Measurements from ENCODE around the gene BPIFA1. TPM values are rescaled to one million over a fixed set of nuclear protein-coding genes. Genes with fewer than 3 reads are reported as not detected.

The BPIFA1 gene
- total and polyA plus RNA-seq, 9 of the 15 experiments (the other 6 are each of a cell fraction or from before 2014, with no cell fraction given) = not detected

- CTCF ChIA-PET (ENCODE audit: low intra/inter-chr PET ratio) = no interaction called here
- Histone ChIP-seq H2AFZ (ENCODE audit: low read depth, low read length) (no peak overlapping the region), H3K9ac (ENCODE audit: insufficient read depth in 1 of 2, low read depth in 2 of 2, low read length in 2 of 2) (no peak overlapping the region), H3K9me3 (replicated peaks; ENCODE audit: control insufficient read depth, insufficient read depth, low read depth, low read length) (no peaks in the 10 kb centered on the region), H3K9me1 (ENCODE audit: control insufficient read depth, insufficient read depth, low read length) (no peaks in the 10 kb centered on the region), H3K4me3 (no peak overlapping the region), H4K20me1 (replicated peaks; ENCODE audit: control insufficient read depth, insufficient read depth, low read length) (no peaks in the 10 kb centered on the region), H3K4me2 (ENCODE audit: insufficient read depth, low read length) (no peak overlapping the region), H3K27ac (ENCODE audit: extremely low read depth, low read depth, low read length) (no peak overlapping the region), H3K4me1 (replicated peaks in 1 of 2; ENCODE audit: control insufficient read depth in 2 of 2, insufficient read depth in 2 of 2, low read length in 2 of 2) (no peaks in the 10 kb centered on the region), H3K27me3 (ENCODE audit: control insufficient read depth in 2 of 2, insufficient read depth in 2 of 2, low read length in 2 of 2) (no peaks in the 10 kb centered on the region), H3K79me2 (ENCODE audit: control insufficient read depth, insufficient read depth, low read length) (no peaks in the 10 kb centered on the region), H3K36me3 (ENCODE audit: control insufficient read depth, insufficient read depth, low read length) (no peaks in the 10 kb centered on the region)
- TF ChIP-seq CTCF (IDR thresholded peaks at IDR 0.05 in 2 of 3, conservative IDR thresholded peaks at IDR 0.05 in 1 of 3; ENCODE audit: insufficient read depth in 2 of 3, low read depth in 1 of 3, low read length in 3 of 3) = 0 out of 6 replicates have a peak, but pooled peaks of 1 of the 3 experiments have one; percentile 4
- TF ChIP-seq BRD9 (IDR thresholded peaks at IDR 0.05; ENCODE audit: low read depth, partially characterized antibody) = no peak
- DNase-seq (ENCODE audit: extremely low read depth in 1 of 4, low spot score in 3 of 4) (no peak), FAIRE-seq (no peak), ATAC-seq (no peak)
- intact Hi-C loops (cut with micrococcal nuclease) = no loop called here
- 0% methylated on average over 1 of the region's 1 CpG for WGBS (ENCODE audit: insufficient coverage, low coverage, missing lambda C conversion rate)
- BruUV-seq (replicated peaks) = no TSS peak
- POLR2A ChIA-PET = interaction anchor here (1.1 to 2.0 kb wide), 2 partner anchors 10 to 13 kb away, joined by 3 to 7 read pairs; no protein-coding TSS in a partner anchor
- in situ Hi-C loops (cut with MboI) = no loop called here
Measured at GRCh38 chr20:33249456-33249855, 13.7 kb downstream of the BPIFA1 start.

DNA sequence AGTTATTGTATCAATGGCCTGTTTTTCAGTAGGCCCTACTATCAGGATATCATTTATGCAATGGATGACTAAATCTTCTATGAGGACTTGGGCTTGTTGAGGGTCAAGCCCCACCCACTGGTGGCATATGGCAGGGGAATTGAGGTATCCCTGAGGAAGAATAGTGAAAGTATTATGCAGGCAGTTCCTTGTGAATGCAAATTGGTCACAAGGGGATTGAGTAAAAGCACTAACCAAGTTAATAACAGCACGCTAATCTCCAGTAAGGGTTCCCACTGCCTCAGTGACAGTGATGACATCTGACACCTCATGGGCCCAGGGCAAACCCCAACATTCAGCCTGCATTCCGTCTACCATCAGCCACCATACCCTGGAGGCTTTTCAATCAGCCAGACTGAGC lies 14.9 kb downstream of the BPIFA1 start:
- no peaks in the 10 kb centered on the region for H3K4me1 ChIP-seq (replicated peaks in 1 of 2; ENCODE audit: control insufficient read depth in 2 of 2, insufficient read depth in 2 of 2, low read length in 2 of 2)
- no peaks in the 10 kb centered on the region for H4K20me1 ChIP-seq (replicated peaks; ENCODE audit: control insufficient read depth, insufficient read depth, low read length)
- CTCF ChIA-PET (ENCODE audit: low intra/inter-chr PET ratio) = no interaction called here
- no peak overlapping the region for H3K27ac ChIP-seq (ENCODE audit: extremely low read depth, low read depth, low read length)
- no peak overlapping the region for H3K4me2 ChIP-seq (ENCODE audit: insufficient read depth, low read length)
- FAIRE-seq (no peak), ATAC-seq (no peak), DNase-seq (ENCODE audit: extremely low read depth in 1 of 4, low spot score in 3 of 4) (no peak)
- H3K9ac ChIP-seq (ENCODE audit: insufficient read depth in 1 of 2, low read depth in 2 of 2, low read length in 2 of 2) = no peak overlapping the region
- intact Hi-C loops (cut with micrococcal nuclease) (no loop called here), in situ Hi-C loops (cut with MboI) (no loop called here)
- H3K4me3 ChIP-seq = no peak overlapping the region
- POLR2A ChIA-PET = interaction anchor here (0.6 to 2.0 kb wide), 3 partner anchors 11 to 14 kb away, joined by 3 to 7 read pairs (median 4); no protein-coding TSS in a partner anchor
- H3K36me3 ChIP-seq (ENCODE audit: control insufficient read depth, insufficient read depth, low read length) = no peaks in the 10 kb centered on the region
- H3K27me3 ChIP-seq (ENCODE audit: control insufficient read depth in 2 of 2, insufficient read depth in 2 of 2, low read length in 2 of 2) = no peaks in the 10 kb centered on the region
- BruUV-seq (replicated peaks) = no TSS peak
- 12% methylated on average over 2 of the region's 2 CpGs for WGBS (ENCODE audit: insufficient coverage, low coverage, missing lambda C conversion rate)
- no peaks in the 10 kb centered on the region for H3K9me3 ChIP-seq (replicated peaks; ENCODE audit: control insufficient read depth, insufficient read depth, low read depth, low read length)
- no peak for TF ChIP-seq TAF15 (IDR thresholded peaks at IDR 0.05; ENCODE audit: low read depth, low read length)
- no peak overlapping the region for H2AFZ ChIP-seq (ENCODE audit: low read depth, low read length)
- no peaks in the 10 kb centered on the region for H3K79me2 ChIP-seq (ENCODE audit: control insufficient read depth, insufficient read depth, low read length)
- no peaks in the 10 kb centered on the region for H3K9me1 ChIP-seq (ENCODE audit: control insufficient read depth, insufficient read depth, low read length)

Data from K562 (cell line).